Measurements from ENCODE around the gene NR2C1.

DNA sequence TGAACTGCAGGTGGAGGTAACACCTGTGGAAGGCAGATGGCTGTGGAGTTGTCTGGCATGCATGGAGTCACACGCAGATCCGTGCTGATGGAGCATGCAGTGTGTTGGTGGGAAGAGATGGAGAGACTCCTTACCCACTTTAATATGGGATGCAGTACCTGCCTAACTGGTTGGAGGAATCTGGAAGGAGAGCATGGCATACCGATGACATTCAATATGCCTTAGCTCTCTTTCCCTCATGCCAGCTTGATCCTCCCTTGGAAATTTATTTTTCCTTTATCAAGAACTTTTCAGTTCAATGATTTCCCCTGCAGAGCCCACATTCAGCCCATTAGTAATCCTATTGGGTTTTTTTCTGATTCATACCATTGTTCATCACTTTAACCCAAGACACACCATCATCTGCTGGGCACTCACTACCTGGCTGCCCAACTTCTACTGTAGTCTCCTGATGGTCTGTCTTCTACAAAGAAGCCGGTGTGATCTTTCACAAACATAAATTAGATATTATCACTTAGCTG is 25.9 kb upstream of the NR2C1 start:
- TF ChIP-seq, protein P1, sequence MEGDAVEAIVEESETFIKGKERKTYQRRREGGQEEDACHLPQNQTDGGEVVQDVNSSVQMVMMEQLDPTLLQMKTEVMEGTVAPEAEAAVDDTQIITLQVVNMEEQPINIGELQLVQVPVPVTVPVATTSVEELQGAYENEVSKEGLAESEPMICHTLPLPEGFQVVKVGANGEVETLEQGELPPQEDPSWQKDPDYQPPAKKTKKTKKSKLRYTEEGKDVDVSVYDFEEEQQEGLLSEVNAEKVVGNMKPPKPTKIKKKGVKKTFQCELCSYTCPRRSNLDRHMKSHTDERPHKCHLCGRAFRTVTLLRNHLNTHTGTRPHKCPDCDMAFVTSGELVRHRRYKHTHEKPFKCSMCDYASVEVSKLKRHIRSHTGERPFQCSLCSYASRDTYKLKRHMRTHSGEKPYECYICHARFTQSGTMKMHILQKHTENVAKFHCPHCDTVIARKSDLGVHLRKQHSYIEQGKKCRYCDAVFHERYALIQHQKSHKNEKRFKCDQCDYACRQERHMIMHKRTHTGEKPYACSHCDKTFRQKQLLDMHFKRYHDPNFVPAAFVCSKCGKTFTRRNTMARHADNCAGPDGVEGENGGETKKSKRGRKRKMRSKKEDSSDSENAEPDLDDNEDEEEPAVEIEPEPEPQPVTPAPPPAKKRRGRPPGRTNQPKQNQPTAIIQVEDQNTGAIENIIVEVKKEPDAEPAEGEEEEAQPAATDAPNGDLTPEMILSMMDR (IDR thresholded peaks at IDR 0.05), result no peak
- no peak for TF ChIP-seq POLR2A (IDR thresholded peaks at IDR 0.05)
